SU-DHL-6 (cell line): Measurements from ENCODE around the gene PYGB.

Source experiments
- H2AFZ ChIP-seq: fragments of 200-600 bp; sonication (generic); 2 replicates; pipeline ENCODE4 v1.6.1; 2014; ENCODE audit warnings: low read depth, mild to moderate bottlenecking, moderate library complexity, mixed read lengths, antibody characterized with exemption, low read length; ENCODE audit not compliant: severe bottlenecking
- H3F3A ChIP-seq: fragments of 200-600 bp; shearing (Covaris generic); 2 replicates; pipeline ENCODE4 v1.6.0; 2016; ENCODE audit warnings: antibody characterized with exemption, mild to moderate bottlenecking; ENCODE audit not compliant: insufficient read depth
- H3K27ac ChIP-seq: fragments of 200-600 bp; sonication (generic); 2 replicates; pipeline ENCODE4 v1.5.1; 2016; ENCODE audit warnings: low read depth, mild to moderate bottlenecking, low read length, moderate library complexity, mixed read lengths
- H3K27me3 ChIP-seq: fragments of 200-600 bp; sonication (generic), shearing (Covaris generic); 2 replicates; pipeline ENCODE4 v1.6.0; 2014; ENCODE audit warnings: mild to moderate bottlenecking, low read length
- H3K36me3 ChIP-seq: fragments of 200-600 bp; sonication (generic); 2 replicates; pipeline ENCODE4 v1.6.1; 2014; ENCODE audit warnings: mild to moderate bottlenecking, low read length, mixed read lengths
- H3K4me2 ChIP-seq: fragments of 300-600, 200-600 bp; shearing (Covaris generic), sonication (generic); 2 replicates; pipeline ENCODE4 v1.6.0; 2014; ENCODE audit warnings: low read length, low read depth, mild to moderate bottlenecking; ENCODE audit not compliant: poor library complexity, severe bottlenecking
- H3K4me3 ChIP-seq: fragments of 200-600 bp; sonication (generic); 2 replicates; pipeline ENCODE4 v1.5.1; 2014; ENCODE audit warnings: antibody characterized with exemption, low read length, mild to moderate bottlenecking, mixed read lengths; ENCODE audit not compliant: insufficient read depth, poor library complexity, severe bottlenecking
- H3K79me2 ChIP-seq: fragments of 200-600 bp; sonication (generic); 2 replicates; pipeline ENCODE4 v1.6.1; 2014; ENCODE audit warnings: mild to moderate bottlenecking, low read length, moderate library complexity; ENCODE audit not compliant: insufficient read depth
- H3K9ac ChIP-seq: fragments of 200-600 bp; sonication (generic); 2 replicates; pipeline ENCODE4 v1.7.0; 2014; ENCODE audit warnings: mild to moderate bottlenecking, low read length
- H3K9me2 ChIP-seq: fragments of 200-600 bp; sonication (generic); replicated peaks from 2 replicates; pipeline ENCODE4 v1.6.1; 2014; ENCODE audit warnings: low read length; ENCODE audit not compliant: insufficient read depth
- H3K9me3 ChIP-seq: fragments of 200-600 bp; sonication (generic); 2 replicates; pipeline ENCODE4 v1.6.1; 2014; ENCODE audit warnings: low read length, mixed read lengths; ENCODE audit not compliant: insufficient read depth
- H4K20me1 ChIP-seq: fragments of 200-600 bp; sonication (generic); 2 replicates; pipeline ENCODE4 v1.6.1; 2014; ENCODE audit warnings: low read depth, mild to moderate bottlenecking, antibody characterized with exemption, low read length, moderate library complexity, mixed read lengths
- EZH2phosphoT487 ChIP-seq: fragments of 200-600 bp; sonication (generic), shearing (Covaris generic); conservative IDR thresholded peaks from 2 replicates; pipeline ENCODE4 v1.6.1; 2018; ENCODE audit warnings: mild to moderate bottlenecking, antibody characterized with exemption, low read length, moderate library complexity, mixed read lengths
- TF ChIP-seq, protein P1 (sequence below): fragments of 200-600 bp; sonication (generic); IDR thresholded peaks from one replicate; pipeline ENCODE4 v1.5.1; 2017; ENCODE audit warnings: antibody characterized with exemption, mild to moderate bottlenecking, low read length, moderate library complexity; ENCODE audit not compliant: insufficient read depth, poor library complexity, severe bottlenecking

Gene PYGB

DNA sequence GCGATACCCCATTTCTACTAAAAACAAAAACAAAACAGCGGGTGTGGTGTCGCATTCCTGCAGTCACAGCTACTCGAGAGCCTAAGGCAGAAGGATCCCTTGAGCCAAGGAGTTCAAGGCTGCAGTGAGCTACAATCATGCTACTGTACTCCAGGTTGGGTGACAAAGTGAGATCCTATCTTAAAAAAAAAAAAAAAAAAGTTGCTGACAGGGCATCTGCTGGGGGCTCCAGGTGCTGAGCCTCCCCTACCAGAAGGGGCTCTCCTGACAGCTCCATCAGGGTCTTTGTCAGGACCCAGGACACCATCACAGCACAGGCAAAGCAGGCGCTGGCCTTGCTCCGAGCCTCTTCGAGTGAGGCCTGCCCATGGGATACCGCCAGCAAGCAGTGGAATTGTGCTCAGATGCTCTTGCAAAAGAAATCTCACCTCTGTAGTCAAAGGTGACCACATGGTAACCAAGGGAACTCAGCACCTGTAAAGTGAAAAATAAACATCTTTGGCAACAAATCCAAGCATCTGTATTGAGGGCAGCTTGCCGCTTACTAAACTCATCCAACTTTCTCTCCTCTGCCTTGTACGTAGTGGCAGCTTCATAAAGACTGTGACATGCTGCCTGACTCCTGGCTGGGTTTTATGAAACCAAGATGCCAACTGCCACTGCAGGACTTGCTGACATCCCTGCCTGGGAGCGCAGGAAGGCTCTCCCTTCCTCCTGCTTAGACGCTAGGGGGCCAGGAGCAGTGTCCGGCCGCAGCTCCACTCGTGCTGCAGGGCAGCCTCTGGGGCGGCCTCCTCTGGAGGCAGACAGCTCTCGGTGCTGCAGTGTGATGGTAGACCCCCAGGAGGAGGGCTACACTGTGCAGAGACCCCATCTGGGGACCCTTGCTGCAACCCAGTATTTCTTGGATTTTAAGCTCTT is 66.9 kb downstream of the PYGB start:
- Histone ChIP-seq H3K27me3 (no peaks in the 10 kb centered on the region), H3K9me2 (no peaks in the 10 kb centered on the region), H3K9me3 (no peaks in the 10 kb centered on the region), H2AFZ (no peak overlapping the region), H3K36me3 (no peaks in the 10 kb centered on the region), H3F3A (peaks cover 3% of the 10 kb centered on the region; the same call in 1 of the 2 replicates), H4K20me1 (no peaks in the 10 kb centered on the region), H3K79me2 (no peaks in the 10 kb centered on the region), H3K4me3 (no peak overlapping the region), H3K27ac (no peak overlapping the region), H3K4me2 (no peak overlapping the region), H3K9ac (no peak overlapping the region)
- TF ChIP-seq, protein P1, sequence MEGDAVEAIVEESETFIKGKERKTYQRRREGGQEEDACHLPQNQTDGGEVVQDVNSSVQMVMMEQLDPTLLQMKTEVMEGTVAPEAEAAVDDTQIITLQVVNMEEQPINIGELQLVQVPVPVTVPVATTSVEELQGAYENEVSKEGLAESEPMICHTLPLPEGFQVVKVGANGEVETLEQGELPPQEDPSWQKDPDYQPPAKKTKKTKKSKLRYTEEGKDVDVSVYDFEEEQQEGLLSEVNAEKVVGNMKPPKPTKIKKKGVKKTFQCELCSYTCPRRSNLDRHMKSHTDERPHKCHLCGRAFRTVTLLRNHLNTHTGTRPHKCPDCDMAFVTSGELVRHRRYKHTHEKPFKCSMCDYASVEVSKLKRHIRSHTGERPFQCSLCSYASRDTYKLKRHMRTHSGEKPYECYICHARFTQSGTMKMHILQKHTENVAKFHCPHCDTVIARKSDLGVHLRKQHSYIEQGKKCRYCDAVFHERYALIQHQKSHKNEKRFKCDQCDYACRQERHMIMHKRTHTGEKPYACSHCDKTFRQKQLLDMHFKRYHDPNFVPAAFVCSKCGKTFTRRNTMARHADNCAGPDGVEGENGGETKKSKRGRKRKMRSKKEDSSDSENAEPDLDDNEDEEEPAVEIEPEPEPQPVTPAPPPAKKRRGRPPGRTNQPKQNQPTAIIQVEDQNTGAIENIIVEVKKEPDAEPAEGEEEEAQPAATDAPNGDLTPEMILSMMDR, result no peak
- no peak for TF ChIP-seq EZH2phosphoT487

DNA sequence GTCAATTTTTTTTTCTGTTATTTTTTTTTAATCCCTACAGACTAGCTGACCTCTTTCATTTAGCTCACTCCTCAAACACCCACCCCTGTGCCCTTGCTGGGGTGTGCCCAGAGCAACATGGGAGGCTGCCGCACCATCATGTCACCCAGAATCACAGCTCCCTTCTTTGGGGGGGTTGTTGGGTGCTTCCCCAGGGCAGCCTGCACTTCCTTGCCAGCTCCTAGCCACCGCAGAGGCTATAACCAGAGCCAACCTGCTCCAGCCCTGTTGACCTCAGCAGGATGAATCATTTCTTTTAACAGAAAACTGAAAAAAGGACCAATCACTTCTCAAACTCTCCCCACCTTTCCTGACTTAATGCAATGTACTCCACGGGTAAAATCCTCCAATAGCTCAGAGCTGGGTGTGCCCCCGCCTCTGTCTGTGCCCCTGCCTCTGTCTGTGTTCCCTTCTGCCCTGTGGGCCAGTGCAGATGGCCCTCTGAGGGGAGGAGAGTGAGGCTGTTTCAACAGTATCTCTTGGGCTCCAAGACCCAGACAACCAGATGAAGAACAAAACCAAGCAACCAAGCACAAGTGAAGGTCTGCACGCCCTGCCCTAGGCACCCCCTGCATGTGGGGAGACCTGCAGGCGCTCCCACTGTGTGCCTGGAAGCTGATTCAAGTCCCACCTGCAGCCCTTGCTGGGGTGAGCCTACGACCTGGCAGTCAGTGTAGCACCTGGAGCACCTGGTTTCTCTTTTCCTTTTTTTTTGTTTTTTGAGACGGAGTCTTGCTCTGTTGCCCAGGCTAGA is 67.7 kb downstream of the PYGB start:
- Histone ChIP-seq H3F3A (peaks cover 3% of the 10 kb centered on the region; the same call in 1 of the 2 replicates), H3K27me3 (no peaks in the 10 kb centered on the region), H3K36me3 (no peaks in the 10 kb centered on the region), H3K4me3 (no peak overlapping the region), H4K20me1 (no peaks in the 10 kb centered on the region), H3K27ac (no peak overlapping the region), H3K79me2 (no peaks in the 10 kb centered on the region), H3K4me2 (no peak overlapping the region), H3K9me2 (no peaks in the 10 kb centered on the region), H3K9me3 (no peaks in the 10 kb centered on the region), H2AFZ (no peak overlapping the region), H3K9ac (no peak overlapping the region)
- no peak for TF ChIP-seq EZH2phosphoT487
- TF ChIP-seq, protein P1, result no peak

- Histone ChIP-seq H3K27ac (no peak overlapping the region), H3K79me2 (no peaks in the 10 kb centered on the region), H3K4me3 (no peak overlapping the region), H3K36me3 (no peaks in the 10 kb centered on the region), H3F3A (peaks cover 6% of the 10 kb centered on the region; the same call in 1 of the 2 replicates), H3K9me2 (no peaks in the 10 kb centered on the region), H2AFZ (no peak overlapping the region), H3K27me3 (no peaks in the 10 kb centered on the region), H3K9me3 (no peaks in the 10 kb centered on the region), H4K20me1 (no peaks in the 10 kb centered on the region), H3K9ac (no peak overlapping the region), H3K4me2 (no peak overlapping the region)
- TF ChIP-seq, protein P1, result no peak
- no peak for TF ChIP-seq EZH2phosphoT487
Observed at GRCh38 chr20:25316506-25317190, 68.8 kb downstream of the PYGB start.
